Psoas muscle (tissue), 8 donors: Measurements from ENCODE around the gene TCL1B. TPM values are rescaled to one million over a fixed set of nuclear protein-coding genes. Genes with fewer than 3 reads are reported as not detected.

Experiments used
- ATAC-seq, 4 donors: fragments of 200-7000 bp; cut with Tn5 transposase; one replicate each; pipeline ENCODE4 v1.9.1; 2020; ENCODE audit warnings: moderate library complexity in 3 of 4, mild to moderate bottlenecking in 2 of 4
- DNase-seq, 2 donors: peaks; one replicate each; pipeline ENCODE4 v3.0.0-alpha.2; 2020
- H3K27ac ChIP-seq: fragments of 200-600 bp; one replicate; pipeline ENCODE4 v1.8.0; 2022
- H3K27me3 ChIP-seq, 3 donors: fragments of 200-600 bp in 1 of 3; one replicate each; pipeline versions ENCODE4 v1.6.1 to v1.8.0; 2013 to 2022; ENCODE audit warnings: low read length in 2 of 3, mild to moderate bottlenecking in 2 of 3, moderate library complexity in 1 of 3; ENCODE audit not compliant: insufficient read depth in 3 of 3
- H3K36me3 ChIP-seq, 2 donors: fragments of 200-600 bp in 1 of 2; one replicate each; pipeline versions ENCODE4 v1.6.1 to v1.8.0; 2013 to 2022; ENCODE audit warnings: low read depth in 1 of 2, mild to moderate bottlenecking in 1 of 2, moderate library complexity in 1 of 2; ENCODE audit not compliant: insufficient read depth in 1 of 2
- H3K4me1 ChIP-seq: fragments of 200-600 bp; one replicate; pipeline ENCODE4 v1.8.0; 2022
- H3K4me3 ChIP-seq: fragments of 200-600 bp; one replicate; pipeline ENCODE4 v1.8.0; 2022; ENCODE audit warnings: mild to moderate bottlenecking
- H3K9me3 ChIP-seq: fragments of 200-600 bp; one replicate; pipeline ENCODE4 v1.8.0; 2022
- WGBS, 3 donors: extraction: QIAGEN DNeasy Blood & Tissue Kit; methylation state at CpG; one replicate each; pipeline versions ENCODE4 v1.1.6 to v1.1.7; 2013; 5-methylcytosine and 5-hydroxymethylcytosine counted together
- intact Hi-C, 2 donors: fragments of 100-400 bp; cut with DNase I; formaldehyde crosslinking; loops; one replicate each; pipeline versions ENCODE4 v1.11.0 to v1.14.2; 2022
- polyA plus RNA-seq, 3 donors: library from polyadenylated mRNA; stranded (reverse); fragments of 200-250 nt; gene quantifications; one replicate each; pipeline ENCODE4 v1.2.3, GENCODE V29; 2013
- total RNA-seq, 4 donors: library from RNA; stranded (reverse); fragmentation: NEBNext Ultra II Directional in 2 of 4; extraction: Animal tissue kit (Norgen Biotek cat#: 25700) in 2 of 4; gene quantifications; one replicate each; pipeline versions ENCODE4 v1.2.1 to v1.2.4, GENCODE V29; 2021 to 2023
- TF ChIP-seq, protein P1 (sequence below): fragments of 200-600 bp; IDR thresholded peaks from one replicate; pipeline ENCODE4 v1.8.0; 2022; ENCODE audit warnings: antibody characterized with exemption
- donor health status: healthy with polysubstance abuse.
- donor health status: DM: no; HTN: no; CAD: no; lungs with moderate emphysema.
- donor health status: Bipolar disorder and iron deficiency.
- donor health status: healthy.
- donor health status: DM: yes; HTN: yes; CAD: no.
- donor health status: DM: no; HTN: no; CAD: no.
- donor health status: DM: no; HTN: no; CAD: no.
- donor health status: DM: yes; HTN: yes; CAD: no.

The TCL1B gene
- total and polyA plus RNA-seq, 7 donors = not detected

DNA sequence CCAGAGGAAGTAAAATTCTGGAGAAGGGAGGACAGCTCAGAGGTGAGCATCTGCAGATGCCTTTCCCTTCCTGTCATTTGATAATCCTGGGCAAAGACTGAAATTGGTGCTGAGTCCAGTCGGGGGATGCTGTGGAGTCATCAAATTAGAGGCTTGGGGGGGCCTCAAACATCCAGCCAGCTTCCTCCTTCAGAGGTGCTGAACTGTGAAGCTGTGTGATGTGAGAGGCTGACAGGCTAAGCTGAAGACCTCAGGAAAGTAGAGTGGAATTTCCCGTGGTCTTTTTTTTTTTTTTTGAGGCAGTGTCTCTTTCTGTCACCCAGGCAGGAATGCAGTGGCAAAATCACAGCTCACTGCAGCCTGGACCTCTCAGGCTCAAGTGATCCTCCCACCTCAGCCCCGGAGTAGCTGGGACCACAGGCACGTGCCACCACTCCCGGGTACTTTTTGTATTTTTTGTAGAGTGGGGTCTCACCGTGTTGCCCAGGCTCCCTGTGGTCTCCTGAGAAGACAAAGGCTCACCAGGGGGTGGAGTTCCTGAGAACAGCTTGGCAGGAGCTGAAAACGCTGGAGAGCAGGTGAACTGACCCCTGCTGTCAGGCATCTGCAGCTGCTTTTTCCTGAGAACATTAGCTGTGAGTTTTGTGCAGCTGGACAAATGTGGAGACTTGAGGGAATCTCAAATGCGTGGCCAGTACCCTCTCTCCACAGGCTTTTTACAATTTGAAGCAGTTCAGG is 6.1 kb upstream of the TCL1B start:
- Histone ChIP-seq H3K27ac (no peak overlapping the region), H3K9me3 (no peaks in the 10 kb centered on the region), H3K4me1 (no peaks in the 10 kb centered on the region), H3K4me3 (no peak overlapping the region), H3K27me3 (no peaks in the 10 kb centered on the region), H3K36me3 (no peaks in the 10 kb centered on the region)
- DNase-seq (no peak), ATAC-seq (no peak)
- TF ChIP-seq, protein P1, sequence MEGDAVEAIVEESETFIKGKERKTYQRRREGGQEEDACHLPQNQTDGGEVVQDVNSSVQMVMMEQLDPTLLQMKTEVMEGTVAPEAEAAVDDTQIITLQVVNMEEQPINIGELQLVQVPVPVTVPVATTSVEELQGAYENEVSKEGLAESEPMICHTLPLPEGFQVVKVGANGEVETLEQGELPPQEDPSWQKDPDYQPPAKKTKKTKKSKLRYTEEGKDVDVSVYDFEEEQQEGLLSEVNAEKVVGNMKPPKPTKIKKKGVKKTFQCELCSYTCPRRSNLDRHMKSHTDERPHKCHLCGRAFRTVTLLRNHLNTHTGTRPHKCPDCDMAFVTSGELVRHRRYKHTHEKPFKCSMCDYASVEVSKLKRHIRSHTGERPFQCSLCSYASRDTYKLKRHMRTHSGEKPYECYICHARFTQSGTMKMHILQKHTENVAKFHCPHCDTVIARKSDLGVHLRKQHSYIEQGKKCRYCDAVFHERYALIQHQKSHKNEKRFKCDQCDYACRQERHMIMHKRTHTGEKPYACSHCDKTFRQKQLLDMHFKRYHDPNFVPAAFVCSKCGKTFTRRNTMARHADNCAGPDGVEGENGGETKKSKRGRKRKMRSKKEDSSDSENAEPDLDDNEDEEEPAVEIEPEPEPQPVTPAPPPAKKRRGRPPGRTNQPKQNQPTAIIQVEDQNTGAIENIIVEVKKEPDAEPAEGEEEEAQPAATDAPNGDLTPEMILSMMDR = no peak
- WGBS, 3 donors = 15 to 23% (median 19%) methylated on average over 8 of the region's 8 CpGs
- intact Hi-C loops = loop anchor here (5.0 kb wide), 2 partner anchors 118 to 248 kb away; no protein-coding TSS in a partner anchor

DNA sequence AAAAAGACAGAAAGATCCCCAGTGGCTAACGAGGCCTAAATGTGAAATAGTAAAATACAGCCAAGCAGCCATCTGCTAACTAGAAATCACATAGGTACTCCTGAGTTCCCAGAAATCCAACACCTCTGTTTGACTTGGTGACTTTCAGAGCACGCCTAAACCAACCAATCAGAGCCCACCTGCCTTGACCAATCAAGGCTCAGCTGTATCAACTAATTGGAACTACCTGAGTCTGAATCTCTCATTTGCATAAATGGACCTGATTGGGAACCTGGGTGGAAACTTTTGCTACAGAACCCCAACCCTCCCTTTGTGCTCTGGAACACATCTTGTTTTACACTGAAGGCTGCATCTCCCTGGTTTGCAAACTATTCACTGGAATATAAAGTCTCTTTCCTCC is 5.1 kb upstream of the TCL1B start:
- H3K4me3 ChIP-seq = no peak overlapping the region
- no peaks in the 10 kb centered on the region for H3K27me3 ChIP-seq
- TF ChIP-seq, protein P1 = no peak
- H3K4me1 ChIP-seq = no peaks in the 10 kb centered on the region
- no peaks in the 10 kb centered on the region for H3K9me3 ChIP-seq
- DNase-seq = no peak
- ATAC-seq = no peak
- no peak overlapping the region for H3K27ac ChIP-seq
- H3K36me3 ChIP-seq = no peaks in the 10 kb centered on the region
- WGBS, 3 donors = 75 to 79% (median 77%) methylated on average over 2 of the region's 2 CpGs
- intact Hi-C loops = loop anchor here (5.0 kb wide), 2 partner anchors 119 to 249 kb away; no protein-coding TSS in a partner anchor

DNA sequence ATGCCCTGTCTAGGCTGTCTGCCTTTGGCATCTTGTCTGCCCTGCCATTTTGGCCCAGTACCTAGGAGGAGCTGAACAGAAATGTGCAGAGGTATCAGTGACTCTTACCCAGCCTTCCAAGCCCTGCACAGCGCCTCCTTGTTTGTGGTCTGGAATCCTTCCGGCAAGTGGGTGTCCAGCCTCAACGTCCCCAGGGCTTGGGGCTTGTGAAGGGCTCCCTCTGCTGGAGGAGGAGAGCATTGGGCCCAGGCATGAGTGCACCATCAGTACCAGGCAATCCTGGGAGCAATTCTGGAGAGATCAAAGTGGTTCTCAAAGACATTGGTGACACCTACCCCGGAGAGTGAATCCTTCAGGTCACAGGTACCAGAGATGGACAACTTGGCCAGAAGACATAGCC is 2.4 kb upstream of the TCL1B start:
- intact Hi-C loops = loop anchor here (5.0 kb wide), 2 partner anchors 121 to 251 kb away; no protein-coding TSS in a partner anchor
- ATAC-seq = peak in 2 of 4 donors; percentile 54 to 59
- peaks cover 0 to 3% (median 0%) of the 10 kb centered on the region in 3 donors for H3K27me3 ChIP-seq

DNA sequence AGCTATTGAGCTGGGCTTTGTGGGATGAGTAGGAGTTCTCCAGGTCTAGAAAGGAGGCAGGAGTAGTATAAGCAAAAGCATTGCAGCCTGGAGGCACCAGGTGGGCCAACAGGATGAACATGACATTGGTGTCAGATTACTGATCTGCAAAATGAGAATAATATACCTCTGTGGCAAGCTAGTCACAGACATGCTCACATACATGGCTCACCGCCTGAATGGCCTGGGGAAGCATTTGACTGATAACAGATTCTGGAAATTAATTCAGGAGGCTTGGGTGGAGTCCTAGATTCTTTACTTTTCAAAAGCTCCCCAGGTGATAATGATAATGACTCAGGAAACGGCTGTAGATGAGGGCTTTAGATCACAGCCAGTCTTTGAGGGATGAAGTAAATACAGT is 709 bp downstream of the TCL1B start:
- no peak overlapping the region for H3K27ac ChIP-seq
- DNase-seq = no peak
- no peaks in the 10 kb centered on the region for H3K36me3 ChIP-seq
- peaks cover 0 to 6% (median 3%) of the 10 kb centered on the region in 3 donors for H3K27me3 ChIP-seq
- intact Hi-C loops = no loop called here
- WGBS, 3 donors = 27 to 60% (median 55%) methylated on average over 2 of the region's 2 CpGs
- TF ChIP-seq, protein P1 = no peak
- H3K4me3 ChIP-seq = no peak overlapping the region
- ATAC-seq = no peak
- H3K9me3 ChIP-seq = no peaks in the 10 kb centered on the region
- no peaks in the 10 kb centered on the region for H3K4me1 ChIP-seq

More for the DNA sequence above, 2.4 kb upstream of the TCL1B start:
- no peak overlapping the region for H3K27ac ChIP-seq
- H3K9me3 ChIP-seq = no peaks in the 10 kb centered on the region
- no peak for DNase-seq
- no peak overlapping the region for H3K4me3 ChIP-seq
- TF ChIP-seq, protein P1 = peak; percentile 52
- no peaks in the 10 kb centered on the region for H3K4me1 ChIP-seq
- WGBS, 3 donors = 48 to 70% (median 64%) methylated on average over 4 of the region's 4 CpGs
- no peaks in the 10 kb centered on the region for H3K36me3 ChIP-seq
